Gastroesophageal sphincter (tissue), 3 donors: ENCODE measurements around the gene NUBP1.

ENCODE experiments used
- CTCF ChIP-seq, 4 experiments: fragments of 200-600 bp in 2 of 4; fragments of 450-650 bp in 2 of 4; sonication (generic) in 1 of 4; IDR thresholded peaks; one replicate each; pipeline ENCODE4 v1.5.1; 2017 to 2019; ENCODE audit warnings: antibody characterized with exemption in 4 of 4, mild to moderate bottlenecking in 2 of 4, moderate library complexity in 2 of 4
- EP300 ChIP-seq: sonication (generic); formaldehyde crosslinking; IDR thresholded peaks from one replicate; pipeline ENCODE4 v1.6.1; 2017; ENCODE audit warnings: antibody characterized with exemption, mild to moderate bottlenecking
- POLR2A ChIP-seq, 2 donors: fragments of 450-650 bp; IDR thresholded peaks; one replicate each; pipeline ENCODE4 v1.6.1; 2017; ENCODE audit warnings: antibody characterized with exemption in 2 of 2, mild to moderate bottlenecking in 2 of 2, moderate library complexity in 1 of 2
- POLR2AphosphoS5 ChIP-seq: sonication (generic); formaldehyde crosslinking; IDR thresholded peaks from one replicate; pipeline ENCODE4 v1.6.1; 2017; ENCODE audit warnings: antibody characterized with exemption

- TF ChIP-seq POLR2A (IDR thresholded peaks at IDR 0.05) (no peak), POLR2AphosphoS5 (no peak), CTCF (IDR thresholded peaks at IDR 0.05) (no peak), EP300 (no peak)
Observed at GRCh38 chr16:10780628-10781027, 37.0 kb downstream of the NUBP1 start.
